RPMI7951 (cell line): ENCODE results near the gene DIP2A. TPM values are rescaled to one million over a fixed set of nuclear protein-coding genes. Genes with fewer than 3 reads are reported as not detected.

Source experiments
- DNase-seq: peaks from one replicate; pipeline ENCODE4 v3.0.0-alpha.2; 2012; ENCODE audit warnings: low read depth
- total RNA-seq: library from RNA; depleted of rRNA; stranded (reverse); fragments of >200 nt; shearing (Covaris generic); gene quantifications from 2 replicates; pipeline ENCODE4 v1.2.3, GENCODE V29; 2014; rRNA removed

Gene DIP2A
- total RNA-seq, result 13.6 and 14.3 TPM in 2 replicates

GRCh38 chr21:46458315-46459023 lies at the start of gene DIP2A:
Gene DIP2A, plus strand, starts transcription at chr21:46458891. Its CDS starts 241 bp downstream, at chr21:46459132.
- DNase-seq, result peak; percentile 95

GRCh38 chr21:46409641-46410406 lies 48.9 kb upstream of the DIP2A start:
- no peak for DNase-seq

GRCh38 chr21:46410516-46410915 lies 48.2 kb upstream of the DIP2A start:
- no peak for DNase-seq

GRCh38 chr21:46411236-46411635 lies 47.5 kb upstream of the DIP2A start:
- no peak for DNase-seq

- no peak for DNase-seq
Observed at GRCh38 chr21:46411691-46412090, 47.0 kb upstream of the DIP2A start.

DNA sequence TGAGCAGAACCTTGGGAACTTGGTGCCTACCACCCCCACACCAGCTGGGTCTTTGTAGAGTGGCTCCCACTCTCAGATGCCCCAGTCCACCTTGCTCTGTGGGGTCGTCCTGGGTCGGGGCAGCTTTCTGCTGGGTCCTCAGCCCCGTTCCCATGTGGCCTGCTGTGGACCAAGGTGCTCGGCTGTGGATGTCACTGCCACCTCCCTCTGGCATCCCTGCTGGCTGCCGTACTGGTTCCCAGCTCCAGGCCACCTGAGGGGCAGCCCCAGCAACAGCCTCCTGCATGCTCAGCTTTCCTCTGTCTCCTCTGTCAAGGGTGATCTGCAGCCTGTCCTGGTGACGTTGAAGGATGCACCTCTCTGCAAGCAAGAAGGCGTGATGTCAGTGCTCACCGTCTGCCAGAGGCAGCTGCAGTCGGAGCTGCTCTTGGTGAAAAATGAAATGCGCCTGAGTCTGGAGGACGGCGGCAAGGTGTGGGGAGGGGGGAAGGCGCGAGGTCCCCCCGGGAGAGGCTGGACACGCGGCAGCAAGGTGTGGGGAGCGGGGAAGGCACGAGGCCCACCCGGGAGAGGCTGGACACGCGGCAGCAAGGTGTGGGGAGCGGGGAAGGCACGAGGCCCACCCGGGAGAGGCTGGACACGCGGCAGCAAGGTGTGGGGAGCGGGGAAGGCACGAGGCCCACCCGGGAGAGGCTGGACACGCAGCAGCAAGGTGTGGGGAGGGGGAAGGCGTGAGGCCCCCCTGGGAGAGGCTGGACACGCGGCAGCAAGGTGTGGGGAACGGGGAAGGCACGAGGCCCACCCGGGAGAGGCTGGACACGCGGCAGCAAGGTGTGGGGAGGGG lies 45.9 kb upstream of the DIP2A start:
- no peak for DNase-seq

GRCh38 chr21:46413365-46413696 lies 45.4 kb upstream of the DIP2A start:
- no peak for DNase-seq

DNA sequence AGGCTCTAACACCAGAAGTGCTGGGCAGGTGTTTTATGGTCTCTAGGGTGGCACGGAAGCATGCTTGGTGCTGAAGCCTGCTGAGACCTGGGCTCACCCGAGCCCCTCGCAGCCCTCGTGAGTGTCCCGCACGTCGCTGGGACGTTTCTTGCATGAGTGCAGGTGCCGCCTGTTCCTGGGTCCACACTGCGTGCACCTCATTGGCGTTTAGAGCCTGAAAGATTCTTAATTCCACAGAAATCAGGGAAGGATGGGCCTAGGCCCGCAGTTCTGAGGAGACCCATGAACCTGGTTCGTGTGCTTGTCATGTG lies 43.8 kb upstream of the DIP2A start:
- DNase-seq, result no peak

- DNase-seq, result no peak
Observed at GRCh38 chr21:46416551-46416950, 42.1 kb upstream of the DIP2A start.

GRCh38 chr21:46418265-46418946 lies 40.3 kb upstream of the DIP2A start:
- no peak for DNase-seq

GRCh38 chr21:46420241-46421190 lies 38.2 kb upstream of the DIP2A start:
- DNase-seq, result no peak

DNA sequence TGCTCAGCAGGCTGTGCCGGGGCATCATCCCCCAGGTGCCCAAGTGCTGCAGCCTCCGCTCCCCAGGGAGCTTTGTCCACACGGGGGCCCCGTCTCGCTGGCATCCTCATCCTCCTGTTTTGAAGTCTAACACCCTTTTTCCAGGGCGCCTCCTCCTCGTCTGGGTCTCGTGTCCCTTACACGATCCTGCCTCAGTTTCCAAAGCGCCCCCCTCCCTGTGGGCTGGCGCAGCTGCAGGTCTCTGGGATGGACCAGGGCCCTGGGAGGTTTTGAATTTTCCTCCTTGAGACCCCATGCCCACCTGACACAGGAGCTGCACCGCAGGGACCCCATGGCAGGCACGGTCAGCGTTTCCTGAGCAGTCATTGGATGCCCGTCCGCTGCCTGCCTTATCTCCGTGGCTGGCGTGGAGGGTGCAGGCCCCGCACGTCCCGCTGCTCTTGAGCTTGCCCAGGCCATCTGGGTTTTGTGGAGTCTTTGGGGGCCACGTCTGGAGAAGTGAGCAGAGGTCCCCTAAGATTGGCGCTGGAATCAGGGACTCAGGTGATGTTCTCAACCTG lies 37.4 kb upstream of the DIP2A start:
- no peak for DNase-seq

DNA sequence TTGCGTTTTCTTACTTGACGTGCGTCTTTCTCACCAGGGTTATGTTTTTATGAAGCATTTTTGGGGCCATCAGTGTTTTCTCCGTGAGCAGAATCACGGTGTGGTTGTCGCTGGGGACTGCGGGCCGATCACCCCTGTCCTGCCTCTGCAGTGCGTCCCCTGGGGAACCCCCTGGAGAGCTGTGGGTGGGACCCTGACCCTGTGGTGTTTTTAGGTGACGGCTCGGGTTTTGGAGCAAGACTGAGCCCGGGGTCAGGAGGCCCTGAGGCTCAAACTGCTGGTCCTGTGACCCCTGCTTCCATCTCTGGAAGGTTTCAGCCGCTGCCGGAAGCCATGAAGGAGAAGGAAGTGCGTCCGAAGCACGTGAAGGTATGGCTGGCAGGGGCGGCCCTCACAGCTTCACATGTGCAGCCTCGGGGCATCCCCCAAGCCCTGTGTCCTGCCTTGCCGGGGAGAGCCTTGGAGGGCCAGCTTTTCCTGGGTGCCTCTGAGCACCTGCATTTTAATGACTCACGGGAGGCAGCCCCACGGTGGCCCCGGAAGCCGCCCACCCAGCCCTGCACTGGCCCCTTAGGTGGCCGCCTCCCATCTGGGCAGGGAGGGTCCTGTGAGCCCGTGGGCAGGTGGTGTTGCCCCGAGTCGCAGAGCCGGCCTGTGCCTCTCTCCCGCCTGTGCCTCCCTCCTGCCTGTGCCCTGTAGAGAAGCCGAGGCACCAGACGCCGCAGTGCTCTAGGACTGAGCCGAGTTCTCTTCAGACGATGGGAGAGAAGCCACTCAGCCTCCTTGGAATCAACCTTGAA lies 36.7 kb upstream of the DIP2A start:
- DNase-seq, result no peak

DNA sequence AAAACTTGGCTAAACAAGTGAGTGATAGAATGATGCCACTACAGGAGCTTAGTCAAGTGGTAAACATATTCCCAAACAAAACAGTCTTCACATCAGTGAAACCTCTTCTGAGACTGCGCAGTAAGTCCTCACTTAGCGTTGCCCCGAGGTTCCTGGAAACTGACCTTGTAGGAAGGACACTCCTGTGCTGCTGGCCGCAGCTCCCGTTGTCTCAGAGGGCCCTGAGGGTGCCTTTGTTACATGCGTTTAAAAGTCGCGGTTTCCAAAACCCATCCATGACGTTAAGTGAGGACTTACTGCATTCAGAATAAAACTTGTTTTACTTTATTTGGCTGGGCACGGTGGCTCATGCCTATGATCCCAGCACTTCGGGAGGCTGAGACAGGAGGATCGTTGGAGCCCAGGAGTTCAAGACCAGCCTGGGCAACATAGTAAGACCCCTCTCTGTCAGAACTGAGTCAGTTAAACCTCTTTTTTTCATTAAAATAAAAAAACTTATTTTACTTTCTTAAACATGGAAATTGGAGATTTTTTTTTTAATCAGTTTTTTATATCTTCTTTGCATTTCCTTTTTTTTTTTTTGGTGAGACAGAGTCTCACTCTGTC lies 36.0 kb upstream of the DIP2A start:
- DNase-seq, result no peak

- DNase-seq, result no peak
Observed at GRCh38 chr21:46423546-46424038, 35.1 kb upstream of the DIP2A start.

- no peak for DNase-seq
Observed at GRCh38 chr21:46424039-46424591, 34.6 kb upstream of the DIP2A start.

- DNase-seq, result no peak
Observed at GRCh38 chr21:46424621-46425020, 34.1 kb upstream of the DIP2A start.

- DNase-seq, result no peak
Observed at GRCh38 chr21:46425041-46425440, 33.6 kb upstream of the DIP2A start.

DNA sequence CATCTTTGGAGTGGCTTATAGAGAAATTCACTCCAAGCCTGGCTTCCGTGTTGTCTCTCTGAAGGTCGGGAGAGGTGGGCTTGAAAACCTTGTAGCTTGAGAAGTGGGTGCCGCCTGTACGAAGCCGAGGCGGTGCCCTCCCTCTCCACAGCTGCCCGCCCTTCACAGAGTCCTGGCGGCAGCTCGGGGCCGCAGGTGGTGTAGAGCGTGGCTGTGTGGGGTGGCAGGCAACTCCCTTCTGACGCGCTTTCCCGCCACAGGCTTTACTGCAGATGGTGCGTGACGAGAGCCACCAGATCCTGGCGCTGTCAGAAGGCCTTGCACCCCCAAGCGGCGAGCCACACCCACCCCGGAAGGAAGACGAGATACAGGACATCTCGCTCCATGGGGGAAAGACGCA lies 33.1 kb upstream of the DIP2A start:
- no peak for DNase-seq
